HEK293T (cell line): ENCODE data around the gene KCTD6.

Experiments
- CTCF ChIA-PET: fragments of 350-600 bp; formaldehyde crosslinking; extraction: SDS; loops from one replicate; lab custom pipeline; 2021; ENCODE audit warnings: antibody characterized with exemption, inconsistent platforms; lab: Yijun Ruan, JAX
- POLR2A ChIA-PET: fragments of 350-600 bp; formaldehyde crosslinking; extraction: SDS; loops from one replicate; lab custom pipeline; 2020; ENCODE audit warnings: antibody characterized with exemption, inconsistent platforms; lab: Yijun Ruan, JAX
- DNase-seq: peaks from one replicate; pipeline ENCODE4 v3.0.0; 2012; ENCODE audit warnings: mixed read lengths; ENCODE audit errors: extremely low spot score
- ARNT ChIP-seq: fragments of 450-650 bp; IDR thresholded peaks from 2 replicates; pipeline ENCODE4 v1.6.1; 2017; ENCODE audit warnings: mild to moderate bottlenecking
- BHLHE40 ChIP-seq: fragments of 450-650 bp; IDR thresholded peaks from 2 replicates; pipeline ENCODE4 v1.6.1; 2016; ENCODE audit warnings: mild to moderate bottlenecking, moderate library complexity, borderline replicate concordance
- CTBP1 ChIP-seq: fragments of 450-650 bp; IDR thresholded peaks from 2 replicates; pipeline ENCODE4 v1.6.1; 2016; ENCODE audit warnings: borderline replicate concordance
- ELF4 ChIP-seq: fragments of 450-650 bp; IDR thresholded peaks from 2 replicates; pipeline ENCODE4 v1.6.1; 2017; ENCODE audit warnings: antibody characterized with exemption
- FOXA1 ChIP-seq: fragments of 450-650 bp; IDR thresholded peaks from 2 replicates; pipeline ENCODE4 v1.6.1; 2016; ENCODE audit warnings: mild to moderate bottlenecking
- FOXK2 ChIP-seq: fragments of 450-650 bp; IDR thresholded peaks from 2 replicates; pipeline ENCODE4 v1.6.1; 2016; ENCODE audit warnings: mild to moderate bottlenecking
- FOXM1 ChIP-seq: fragments of 450-650 bp; IDR thresholded peaks from 2 replicates; pipeline ENCODE4 v1.6.1; 2017; ENCODE audit warnings: mild to moderate bottlenecking, borderline replicate concordance
- HDGF ChIP-seq: fragments of 450-650 bp; IDR thresholded peaks from 2 replicates; pipeline ENCODE4 v1.6.1; 2017; ENCODE audit warnings: antibody characterized with exemption, borderline replicate concordance
- L3MBTL2 ChIP-seq: fragments of 450-650 bp; conservative IDR thresholded peaks from 2 replicates; pipeline ENCODE4 v1.6.1; 2016; ENCODE audit warnings: mild to moderate bottlenecking
- LEF1 ChIP-seq: fragments of 450-650 bp; IDR thresholded peaks from 2 replicates; pipeline ENCODE4 v1.6.1; 2017; ENCODE audit warnings: mild to moderate bottlenecking, borderline replicate concordance
- NFRKB ChIP-seq: fragments of 450-650 bp; IDR thresholded peaks from 2 replicates; pipeline ENCODE4 v1.6.1; 2016; ENCODE audit warnings: mild to moderate bottlenecking, moderate library complexity
- PKNOX1 ChIP-seq: fragments of 450-650 bp; IDR thresholded peaks from 2 replicates; pipeline ENCODE4 v1.6.1; 2016
- SP1 ChIP-seq: fragments of 450-650 bp; IDR thresholded peaks from 2 replicates; pipeline ENCODE4 v1.6.1; 2017
- SUZ12 ChIP-seq: fragments of 450-650 bp; IDR thresholded peaks from 2 replicates; pipeline ENCODE4 v1.6.1; 2016; ENCODE audit warnings: mild to moderate bottlenecking
- TARDBP ChIP-seq: fragments of 450-650 bp; IDR thresholded peaks from 2 replicates; pipeline ENCODE4 v1.6.1; 2016
- ZNF384 ChIP-seq: fragments of 450-650 bp; IDR thresholded peaks from 2 replicates; pipeline ENCODE4 v1.6.1; 2016

Gene KCTD6

GRCh38 chr3:58491506-58492402 lies at the start of gene KCTD6:
Gene KCTD6, plus strand, starts transcription at chr3:58492096. Its CDS starts 6,660 bp downstream, at chr3:58498756.
- ChIA-PET POLR2A (interaction anchor here (0.5 to 1.6 kb wide), 6 partner anchors 19 to 186 kb away, joined by 3 to 6 read pairs (median 4); partner anchors contain the start of genes HTD2, PDHB, PXK and RPP14), CTCF (interaction anchor here (0.6 to 1.7 kb wide), 8 partner anchors 28 to 561 kb away, joined by 3 to 10 read pairs (median 3); partner anchors contain the start of genes HTD2 and RPP14)
- peak; percentile 97 for DNase-seq
- TF ChIP-seq ELF4 (no peak), CTBP1 (no peak), FOXM1 (peak; percentile 90), PKNOX1 (no peak), ZNF384 (no peak), ARNT (peak; percentile 81)

- DNase-seq, result no peak
- POLR2A ChIA-PET, result no interaction called here
- CTCF ChIA-PET, result no interaction called here
- TF ChIP-seq LEF1 (no peak), ARNT (no peak), SP1 (no peak), ZNF384 (no peak), HDGF (no peak), L3MBTL2 (no peak)
Measured at GRCh38 chr3:58452176-58452575, 39.7 kb upstream of the KCTD6 start.

GRCh38 chr3:58459160-58459559 lies 32.7 kb upstream of the KCTD6 start:
- ChIA-PET CTCF (no interaction called here), POLR2A (no interaction called here)
- no peak for DNase-seq
- TF ChIP-seq SUZ12 (no peak), LEF1 (no peak), PKNOX1 (no peak), ARNT (no peak), HDGF (no peak), BHLHE40 (no peak), FOXK2 (no peak), L3MBTL2 (no peak), CTBP1 (no peak), ELF4 (no peak), FOXA1 (no peak), FOXM1 (no peak), TARDBP (no peak), SP1 (no peak), ZNF384 (no peak), NFRKB (no peak)

- ChIA-PET CTCF (no interaction called here), POLR2A (no interaction called here)
- no peak for TF ChIP-seq HDGF
- TF ChIP-seq TARDBP, result no peak
- TF ChIP-seq ZNF384, result no peak
- no peak for TF ChIP-seq NFRKB
- no peak for TF ChIP-seq LEF1
- no peak for TF ChIP-seq ELF4
- TF ChIP-seq BHLHE40, result no peak
- TF ChIP-seq FOXK2, result no peak
- TF ChIP-seq CTBP1, result no peak
- TF ChIP-seq L3MBTL2, result no peak
- TF ChIP-seq SUZ12, result no peak
- TF ChIP-seq PKNOX1, result no peak
- TF ChIP-seq ARNT, result no peak
- no peak for TF ChIP-seq SP1
- no peak for TF ChIP-seq FOXM1
- no peak for TF ChIP-seq FOXA1
- peak; percentile 39 for DNase-seq
Measured at GRCh38 chr3:58462829-58463180, 29.1 kb upstream of the KCTD6 start.

- CTCF ChIA-PET, result interaction anchor here (0.7 to 1.3 kb wide), 7 partner anchors 8 to 63 kb away, joined by 3 to 12 read pairs (median 3); partner anchors contain the start of gene KCTD6
- peak; percentile 82 for DNase-seq
- TF ChIP-seq FOXA1 (no peak), L3MBTL2 (peak; percentile 77; the same call in 1 of the 2 replicates), PKNOX1 (peak; percentile 96)
- POLR2A ChIA-PET, result no interaction called here
Measured at GRCh38 chr3:58463181-58463941, 28.5 kb upstream of the KCTD6 start.
